ENCODE data around the gene NOL6.

GRCh38 chr9:33435821-33436277 is 37.9 kb downstream of the NOL6 start:
- TF ChIP-seq CTCF (IDR thresholded peaks at IDR 0.05; ENCODE audit: borderline replicate concordance, extremely low read depth, low read length, poor library complexity, severe bottlenecking) (no peak), EZH2 (IDR thresholded peaks at IDR 0.05; ENCODE audit: borderline replicate concordance, low read depth, low read length, severe bottlenecking) (no peak)

All from DND-41 (cell line).